HG03469 (cell line): ENCODE measurements around the gene MYB.
"Not testable (repeated sequence)": the region's sequence is repeated elsewhere in the genome, so short reads cannot be mapped to it uniquely, and the experiment has no call there.

ENCODE experiments used
- ATAC-seq: cut with Tn5 transposase; IDR thresholded peaks from one replicate; pipeline ENCODE4 v1.9.1; 2021; ENCODE audit warnings: mild to moderate bottlenecking, moderate library complexity, moderate number of reproducible peaks; ENCODE audit not compliant: unreplicated experiment

MYB gene

GRCh38 chr6:135246412-135247012 lies 65.4 kb downstream of the MYB start:
- not testable (repeated sequence) for ATAC-seq

- ATAC-seq = no peak
Measured at GRCh38 chr6:135250234-135250633, 69.1 kb downstream of the MYB start.

GRCh38 chr6:135250751-135251497 lies 69.8 kb downstream of the MYB start:
- no peak for ATAC-seq

- ATAC-seq = no peak
Measured at GRCh38 chr6:135251498-135252441, 70.7 kb downstream of the MYB start.

GRCh38 chr6:135254471-135254870 lies 73.4 kb downstream of the MYB start:
- ATAC-seq = no peak

- no peak for ATAC-seq
Measured at GRCh38 chr6:135256866-135257265, 75.8 kb downstream of the MYB start.

GRCh38 chr6:135257631-135258405 lies 76.7 kb downstream of the MYB start:
- no peak for ATAC-seq

GRCh38 chr6:135258970-135259369 lies 77.9 kb downstream of the MYB start:
- no peak for ATAC-seq

GRCh38 chr6:135260612-135261011 lies 79.5 kb downstream of the MYB start:
- ATAC-seq = no peak

- no peak for ATAC-seq
Measured at GRCh38 chr6:135261872-135262725, 81.0 kb downstream of the MYB start.

GRCh38 chr6:135265278-135265677 lies 84.2 kb downstream of the MYB start:
- no peak for ATAC-seq

GRCh38 chr6:135266675-135267074 lies 85.6 kb downstream of the MYB start:
- no peak for ATAC-seq

- ATAC-seq = no peak
Measured at GRCh38 chr6:135267085-135267484, 86.0 kb downstream of the MYB start.

- ATAC-seq = no peak
Measured at GRCh38 chr6:135268263-135268662, 87.2 kb downstream of the MYB start.

- no peak for ATAC-seq
Measured at GRCh38 chr6:135268740-135269139, 87.6 kb downstream of the MYB start.
